GM12875 (cell line): ENCODE data around the gene NET1.

Experiments used
- H3K4me3 ChIP-seq: one replicate; pipeline ENCODE4 v1.5.1; 2011; ENCODE audit warnings: low read depth, low read length, control low read depth
- CTCF ChIP-seq: IDR thresholded peaks from 2 replicates; pipeline ENCODE4 v1.5.1; 2011; ENCODE audit warnings: low read depth, mild to moderate bottlenecking, control low read depth, inconsistent platforms, low read length, moderate library complexity, borderline replicate concordance; ENCODE audit not compliant: insufficient read depth

NET1 gene

GRCh38 chr10:5480162-5480941, 68.0 kb downstream of the NET1 start:
- no peak for TF ChIP-seq CTCF
- H3K4me3 ChIP-seq: no peak overlapping the region

- no peak overlapping the region for H3K4me3 ChIP-seq
- no peak for TF ChIP-seq CTCF
Observed at GRCh38 chr10:5481121-5481520, 68.8 kb downstream of the NET1 start.

GRCh38 chr10:5482016-5482415, 69.7 kb downstream of the NET1 start:
- no peak overlapping the region for H3K4me3 ChIP-seq
- TF ChIP-seq CTCF: no peak

GRCh38 chr10:5484205-5484604, 71.8 kb downstream of the NET1 start:
- no peak for TF ChIP-seq CTCF
- H3K4me3 ChIP-seq: no peak overlapping the region

GRCh38 chr10:5485290-5485689, 72.9 kb downstream of the NET1 start:
- no peak for TF ChIP-seq CTCF

GRCh38 chr10:5485948-5486852, 73.8 kb downstream of the NET1 start:
- TF ChIP-seq CTCF: no peak
- H3K4me3 ChIP-seq: no peak overlapping the region

More at GRCh38 chr10:5485290-5485689, 72.9 kb downstream of the NET1 start:
- no peak overlapping the region for H3K4me3 ChIP-seq
